Ascending aorta (tissue), 2 donors: ENCODE results near the gene TOPAZ1. TPM values are rescaled to one million over a fixed set of nuclear protein-coding genes. Genes with fewer than 3 reads are reported as not detected.
"Not testable (repeated sequence)": the region's sequence is repeated elsewhere in the genome, so short reads cannot be mapped to it uniquely, and the experiment has no call there.

Experiments used
- DNase-seq, 2 donors: peaks; one replicate each; pipeline ENCODE4 v3.0.0-alpha.2; 2019; ENCODE audit warnings: low spot score in 2 of 2
- H3K27ac ChIP-seq, 2 donors: fragments of 200-600 bp; sonication (generic); one replicate each; pipeline ENCODE4 v1.5.1; 2016 to 2017; ENCODE audit warnings: mild to moderate bottlenecking in 1 of 2
- H3K27me3 ChIP-seq: fragments of 200-600 bp; sonication (generic); one replicate; pipeline ENCODE4 v1.5.1; 2017
- H3K36me3 ChIP-seq, 2 donors: fragments of 200-600 bp; sonication (generic); one replicate each; pipeline ENCODE4 v1.5.1; 2016
- H3K4me1 ChIP-seq, 2 donors: fragments of 200-600 bp; sonication (generic); one replicate each; pipeline ENCODE4 v1.5.1; 2016 to 2017; ENCODE audit warnings: mild to moderate bottlenecking in 1 of 2
- H3K4me3 ChIP-seq, 2 donors: fragments of 200-600 bp; sonication (generic); one replicate each; pipeline ENCODE4 v1.5.1; 2016 to 2017; ENCODE audit warnings: mild to moderate bottlenecking in 1 of 2
- H3K9me3 ChIP-seq, 2 donors: fragments of 200-600 bp; sonication (generic); one replicate each; pipeline ENCODE4 v1.5.1; 2016
- CTCF ChIP-seq, 3 experiments: fragments of 200-600 bp in 2 of 3; fragments of 450-650 bp in 1 of 3; sonication (generic) in 2 of 3; IDR thresholded peaks; one replicate each; pipeline ENCODE4 v1.5.1; 2016 to 2019; ENCODE audit warnings: antibody characterized with exemption in 3 of 3, mild to moderate bottlenecking in 1 of 3, moderate library complexity in 1 of 3
- intact Hi-C: fragments of 100-400 bp; cut with DNase I; formaldehyde crosslinking; loops from one replicate; pipeline ENCODE4 v1.15.1; 2023
- total RNA-seq: library from RNA; depleted of rRNA; stranded (reverse); fragments of >200 nt; gene quantifications from one replicate; pipeline ENCODE4 v1.1.0, GENCODE V29; 2016

Gene TOPAZ1
- total RNA-seq, 1 donor from 2014 or later: not detected

- Histone ChIP-seq H3K27me3 (no peaks in the 10 kb centered on the region), H3K4me1 (peaks cover 4 to 24% of the 10 kb centered on the region in 2 donors), H3K27ac (peak overlapping the region; percentile 94), H3K4me3 (peak overlapping the region; percentile 64 to 84), H3K36me3 (no peaks in the 10 kb centered on the region), H3K9me3 (no peaks in the 10 kb centered on the region)
- TF ChIP-seq CTCF (IDR thresholded peaks at IDR 0.05): no peak
- intact Hi-C loops: loop anchor here (5.0 kb wide), 5 partner anchors 103 to 717 kb away; partner anchors contain the start of genes ANO10, KIAA1143, KIF15 and TMEM42
- DNase-seq: no peak
Measured at GRCh38 chr3:44339181-44340057, 97.7 kb downstream of the TOPAZ1 start.

- peaks cover 4 to 24% of the 10 kb centered on the region in 2 donors for H3K4me1 ChIP-seq
- no peak for DNase-seq
- peak overlapping the region; percentile 64 to 84 for H3K4me3 ChIP-seq
Measured at GRCh38 chr3:44340058-44340395, 98.3 kb downstream of the TOPAZ1 start.

DNA sequence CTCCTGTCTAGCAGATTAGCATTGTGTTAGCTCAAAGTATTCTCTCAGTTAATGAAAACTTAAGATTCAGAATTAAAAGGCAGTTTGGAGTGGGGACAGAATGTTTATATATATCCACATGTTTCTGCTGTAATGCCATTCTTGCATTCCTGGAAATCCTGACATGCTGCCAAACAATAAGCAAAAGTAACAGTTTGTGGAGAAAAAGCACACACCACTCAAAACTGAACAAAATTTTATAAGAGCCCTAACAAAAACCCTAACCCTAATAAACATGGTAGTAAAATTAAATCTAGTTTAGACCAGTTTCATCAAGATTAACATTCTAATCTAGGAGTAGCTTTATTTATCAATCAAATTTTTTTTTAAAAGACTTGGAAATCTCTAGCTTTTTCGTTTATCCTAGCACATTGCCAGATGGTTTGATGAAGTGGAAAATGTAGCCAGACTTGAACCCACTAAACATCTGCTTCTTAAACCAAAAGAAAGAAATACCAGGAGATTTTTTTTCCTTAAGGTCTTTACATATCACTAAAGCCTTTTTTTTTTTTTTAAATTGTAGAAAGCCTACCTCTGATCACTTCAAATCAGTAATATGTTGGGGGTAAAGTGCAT lies 100.6 kb downstream of the TOPAZ1 start:
- H3K4me1 ChIP-seq: peaks cover 4 to 23% of the 10 kb centered on the region in 2 donors
- no peaks in the 10 kb centered on the region for H3K9me3 ChIP-seq
- intact Hi-C loops: no loop called here
- no peak for TF ChIP-seq CTCF (IDR thresholded peaks at IDR 0.05)
- peak overlapping the region; percentile 53 to 57 for H3K27ac ChIP-seq
- DNase-seq: no peak
- H3K4me3 ChIP-seq: no peak overlapping the region
- no peaks in the 10 kb centered on the region for H3K27me3 ChIP-seq
- no peaks in the 10 kb centered on the region for H3K36me3 ChIP-seq

More at GRCh38 chr3:44340058-44340395, 98.3 kb downstream of the TOPAZ1 start:
- Histone ChIP-seq H3K36me3 (no peaks in the 10 kb centered on the region), H3K27ac (peak overlapping the region; percentile 94), H3K9me3 (no peaks in the 10 kb centered on the region), H3K27me3 (no peaks in the 10 kb centered on the region)
- intact Hi-C loops: no loop called here
- TF ChIP-seq CTCF (IDR thresholded peaks at IDR 0.05): no peak

DNA sequence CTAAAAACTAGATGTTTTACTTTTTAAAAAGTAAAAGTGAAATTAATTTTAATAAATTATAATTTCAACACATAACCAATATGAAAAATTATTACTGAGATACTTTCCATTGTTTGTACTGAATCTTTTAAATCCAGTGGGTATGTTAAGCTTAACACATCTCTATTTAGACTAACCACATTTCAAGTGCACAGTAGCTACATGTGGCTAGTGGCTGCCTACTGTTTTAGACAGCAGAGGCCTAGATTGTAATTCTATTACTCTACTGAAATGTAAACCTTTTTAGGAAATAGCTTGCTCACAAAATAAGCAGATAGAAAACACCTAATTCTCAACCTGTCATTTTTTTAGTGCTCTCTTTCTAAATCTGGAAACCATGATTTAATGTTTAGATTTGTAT lies 101.7 kb downstream of the TOPAZ1 start:
- Histone ChIP-seq H3K4me1 (peaks cover 4 to 20% of the 10 kb centered on the region in 2 donors), H3K36me3 (no peaks in the 10 kb centered on the region), H3K9me3 (no peaks in the 10 kb centered on the region), H3K27ac (peak overlapping the region in 1 of 2 donors; percentile 53), H3K27me3 (no peaks in the 10 kb centered on the region), H3K4me3 (no peak overlapping the region)
- no peak for DNase-seq
- no peak for TF ChIP-seq CTCF (IDR thresholded peaks at IDR 0.05)
- intact Hi-C loops: no loop called here

- intact Hi-C loops, H3K27ac ChIP-seq, DNase-seq, H3K4me3 ChIP-seq, H3K36me3 ChIP-seq, H3K9me3 ChIP-seq, H3K27me3 ChIP-seq: not testable (repeated sequence)
- peaks cover 0 to 11% of the 10 kb centered on the region in 2 donors for H3K4me1 ChIP-seq
Measured at GRCh38 chr3:44346590-44346989, 104.9 kb downstream of the TOPAZ1 start.

- TF ChIP-seq CTCF (IDR thresholded peaks at IDR 0.05): no peak
- no peaks in the 10 kb centered on the region for H3K4me1 ChIP-seq
- H3K9me3 ChIP-seq: no peaks in the 10 kb centered on the region
- no peaks in the 10 kb centered on the region for H3K27me3 ChIP-seq
- intact Hi-C loops: no loop called here
- no peak overlapping the region for H3K27ac ChIP-seq
- no peak for DNase-seq
- H3K36me3 ChIP-seq: peaks cover 0 to 6% of the 10 kb centered on the region in 2 donors
- no peak overlapping the region for H3K4me3 ChIP-seq
Measured at GRCh38 chr3:44348993-44349392, 107.3 kb downstream of the TOPAZ1 start.
